Transverse colon (tissue), 4 donors: Measurements from ENCODE around the gene SLC22A1. TPM values are rescaled to one million over a fixed set of nuclear protein-coding genes. Genes with fewer than 3 reads are reported as not detected.

Experiments used
- DNase-seq: peaks from one replicate; pipeline ENCODE4 v3.0.0-alpha.2; 2019
- H3K27ac ChIP-seq, 4 donors: fragments of 200-600 bp; sonication (generic); 2 replicates each; pipeline ENCODE4 v1.5.1; 2016 to 2018; ENCODE audit warnings: inconsistent platforms in 4 of 4
- H3K27me3 ChIP-seq: fragments of 200-600 bp; sonication (generic); 2 replicates; pipeline ENCODE4 v1.5.1; 2017; ENCODE audit warnings: inconsistent platforms
- H3K36me3 ChIP-seq, 4 donors: fragments of 200-600 bp; sonication (generic); 2 replicates each; pipeline ENCODE4 v1.5.1; 2017 to 2019; ENCODE audit warnings: inconsistent platforms in 4 of 4
- H3K4me1 ChIP-seq, 4 donors: fragments of 200-600 bp; sonication (generic); 2 replicates each; pipeline ENCODE4 v1.5.1; 2017 to 2020; ENCODE audit warnings: inconsistent platforms in 4 of 4
- H3K4me3 ChIP-seq, 4 donors: fragments of 200-600 bp; sonication (generic); 1 replicate in 1 of 4; 2 replicates in 3 of 4; pipeline versions ENCODE4 v1.5.1 to v1.6.1; 2017 to 2019; ENCODE audit warnings: inconsistent platforms in 4 of 4
- H3K9me3 ChIP-seq, 2 donors: fragments of 200-600 bp; sonication (generic); 2 replicates each; pipeline ENCODE4 v1.5.1; 2017 to 2019; ENCODE audit warnings: inconsistent platforms in 2 of 2
- EP300 ChIP-seq: sonication (generic); formaldehyde crosslinking; IDR thresholded peaks from one replicate; pipeline ENCODE4 v1.6.1; 2017; ENCODE audit warnings: antibody characterized with exemption, low read depth
- POLR2A ChIP-seq: fragments of 450-650 bp; IDR thresholded peaks from one replicate; pipeline ENCODE4 v1.6.1; 2016; ENCODE audit warnings: antibody characterized with exemption, mild to moderate bottlenecking, moderate library complexity
- POLR2AphosphoS5 ChIP-seq, 3 donors: sonication (generic); formaldehyde crosslinking; IDR thresholded peaks; one replicate each; pipeline ENCODE4 v1.6.1; 2016; ENCODE audit warnings: antibody characterized with exemption in 3 of 3
- WGBS, 2 donors: methylation state at CpG; one replicate each; pipeline ENCODE4 v1.1.5; 2018; ENCODE audit warnings: low coverage in 1 of 2; 5-methylcytosine and 5-hydroxymethylcytosine counted together
- in situ Hi-C, 4 donors: fragments of 200-750 bp; cut with MboI; loops; one replicate each; pipeline versions ENCODE4 v1.15.0 to v1.15.1; 2017; ENCODE audit warnings: low sequenced_read_pairs in 3 of 4, low pct_ligation_motif_present in 1 of 4, low pct_unique_long_range_greater_than_20kb in 1 of 4
- intact Hi-C: fragments of 100-400 bp; cut with DNase I; formaldehyde crosslinking; loops from one replicate; pipeline ENCODE4 v1.15.1; 2023; ENCODE audit warnings: low total_unique reads
- total RNA-seq, 4 donors: library from RNA; depleted of rRNA; stranded (reverse); fragments of >200 nt; gene quantifications; one replicate each; pipeline ENCODE4 v1.1.0, GENCODE V29; 2016
- TF ChIP-seq, protein P1 (sequence below), 5 experiments: fragments of 200-600 bp in 3 of 5; fragments of 450-650 bp in 2 of 5; sonication (generic) in 3 of 5; IDR thresholded peaks; 1 replicate in 2 of 5; 2 replicates in 3 of 5; pipeline ENCODE4 v1.5.1; 2016 to 2017; ENCODE audit warnings: antibody characterized with exemption in 5 of 5, inconsistent platforms in 3 of 5, mild to moderate bottlenecking in 2 of 5, moderate library complexity in 1 of 5

SLC22A1 gene
- total RNA-seq, 4 donors from 2014 or later, result 0.40 to 1.7 (median 0.55) TPM; not detected in 1

DNA sequence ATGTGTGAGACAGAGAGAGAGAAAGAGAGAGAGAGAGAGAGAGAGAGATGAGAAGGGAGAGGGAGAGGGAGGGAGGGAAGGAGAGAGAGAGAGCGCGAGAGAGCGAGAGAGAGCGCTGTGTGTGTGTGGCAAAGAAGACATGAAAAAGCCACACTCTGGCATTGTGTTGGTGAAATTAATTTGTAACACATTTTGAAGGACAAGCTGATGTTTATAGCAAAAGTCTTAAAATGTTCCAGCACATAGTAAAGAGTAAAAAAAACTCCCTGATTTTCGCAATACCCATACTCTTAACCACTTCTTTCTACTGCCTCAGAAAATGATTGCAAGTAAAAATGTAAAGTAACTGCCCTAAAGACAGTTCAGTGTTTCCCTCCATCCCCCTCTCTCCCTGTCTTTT lies 56.7 kb downstream of the SLC22A1 start:
- WGBS, 2 donors, result 83 to 95% methylated on average over 5 of the region's 5 CpGs
- no peak for DNase-seq
- no peak for TF ChIP-seq POLR2A
- TF ChIP-seq, protein P1, sequence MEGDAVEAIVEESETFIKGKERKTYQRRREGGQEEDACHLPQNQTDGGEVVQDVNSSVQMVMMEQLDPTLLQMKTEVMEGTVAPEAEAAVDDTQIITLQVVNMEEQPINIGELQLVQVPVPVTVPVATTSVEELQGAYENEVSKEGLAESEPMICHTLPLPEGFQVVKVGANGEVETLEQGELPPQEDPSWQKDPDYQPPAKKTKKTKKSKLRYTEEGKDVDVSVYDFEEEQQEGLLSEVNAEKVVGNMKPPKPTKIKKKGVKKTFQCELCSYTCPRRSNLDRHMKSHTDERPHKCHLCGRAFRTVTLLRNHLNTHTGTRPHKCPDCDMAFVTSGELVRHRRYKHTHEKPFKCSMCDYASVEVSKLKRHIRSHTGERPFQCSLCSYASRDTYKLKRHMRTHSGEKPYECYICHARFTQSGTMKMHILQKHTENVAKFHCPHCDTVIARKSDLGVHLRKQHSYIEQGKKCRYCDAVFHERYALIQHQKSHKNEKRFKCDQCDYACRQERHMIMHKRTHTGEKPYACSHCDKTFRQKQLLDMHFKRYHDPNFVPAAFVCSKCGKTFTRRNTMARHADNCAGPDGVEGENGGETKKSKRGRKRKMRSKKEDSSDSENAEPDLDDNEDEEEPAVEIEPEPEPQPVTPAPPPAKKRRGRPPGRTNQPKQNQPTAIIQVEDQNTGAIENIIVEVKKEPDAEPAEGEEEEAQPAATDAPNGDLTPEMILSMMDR (IDR thresholded peaks at IDR 0.05), result no peak
- TF ChIP-seq EP300, result no peak
- no peak for TF ChIP-seq POLR2AphosphoS5 (IDR thresholded peaks at IDR 0.05)
- no peaks in the 10 kb centered on the region for H3K4me1 ChIP-seq
- H3K27ac ChIP-seq, result no peak overlapping the region
- H3K36me3 ChIP-seq, result no peaks in the 10 kb centered on the region
- no peaks in the 10 kb centered on the region for H3K9me3 ChIP-seq
- in situ Hi-C loops, result no loop called here
- no peak overlapping the region for H3K4me3 ChIP-seq
- intact Hi-C loops, result no loop called here
- no peaks in the 10 kb centered on the region for H3K27me3 ChIP-seq

DNA sequence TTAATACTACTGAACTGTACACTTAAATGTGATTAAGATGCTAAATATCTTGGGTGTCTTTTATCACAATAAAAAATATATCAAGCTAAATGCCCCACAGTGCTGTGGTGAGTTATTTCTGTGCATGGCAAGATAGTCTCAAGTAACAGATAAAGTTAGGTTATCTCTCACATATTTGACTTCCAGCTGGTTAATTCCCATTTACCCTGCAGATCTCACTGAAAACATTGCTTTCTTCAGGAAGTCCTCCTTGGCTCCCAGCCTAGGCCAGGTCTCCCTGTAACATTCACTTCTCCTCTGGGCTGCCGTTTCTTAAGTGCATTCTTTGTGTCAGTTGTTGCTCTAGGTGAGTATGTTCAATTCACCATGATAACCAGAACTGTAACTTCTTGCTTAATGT lies 59.1 kb downstream of the SLC22A1 start:
- in situ Hi-C loops (no loop called here), intact Hi-C loops (no loop called here)
- DNase-seq, result no peak
- Histone ChIP-seq H3K27ac (no peak overlapping the region), H3K4me1 (no peaks in the 10 kb centered on the region), H3K9me3 (no peaks in the 10 kb centered on the region), H3K27me3 (no peaks in the 10 kb centered on the region), H3K36me3 (no peaks in the 10 kb centered on the region), H3K4me3 (no peak overlapping the region)
- TF ChIP-seq POLR2AphosphoS5 (IDR thresholded peaks at IDR 0.05) (no peak), POLR2A (no peak), EP300 (no peak)
- TF ChIP-seq, protein P1 (IDR thresholded peaks at IDR 0.05), result no peak
- 62 to 81% methylated on average over 1 of the region's 1 CpG for WGBS, 2 donors

DNA sequence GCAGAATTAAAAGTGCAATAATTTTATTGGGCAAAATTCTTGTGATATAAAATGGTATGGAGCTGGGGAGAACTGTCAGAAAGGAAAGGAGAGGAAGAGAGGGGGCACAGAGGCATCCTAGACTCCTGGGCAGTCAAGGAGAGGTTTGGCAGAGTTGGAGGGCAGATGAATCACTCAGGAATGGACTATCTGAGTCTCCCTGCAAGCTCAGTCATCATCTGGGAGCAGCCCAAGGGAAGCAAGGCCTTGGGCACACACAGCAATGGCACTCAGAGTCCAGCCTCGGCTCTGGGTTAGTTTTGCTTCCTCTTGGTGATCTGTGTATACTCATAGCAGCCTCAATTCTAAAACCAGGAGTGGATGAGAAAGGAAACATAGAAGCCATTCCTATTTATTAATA lies 67.2 kb downstream of the SLC22A1 start:
- intact Hi-C loops (no loop called here), in situ Hi-C loops (no loop called here)
- Histone ChIP-seq H3K9me3 (peaks cover 11 to 18% of the 10 kb centered on the region in 2 donors), H3K36me3 (no peaks in the 10 kb centered on the region), H3K4me3 (no peak overlapping the region), H3K27ac (no peak overlapping the region), H3K27me3 (no peaks in the 10 kb centered on the region), H3K4me1 (no peaks in the 10 kb centered on the region)
- DNase-seq, result no peak
- TF ChIP-seq EP300 (no peak), POLR2AphosphoS5 (IDR thresholded peaks at IDR 0.05) (no peak), POLR2A (no peak)
- TF ChIP-seq, protein P1 (IDR thresholded peaks at IDR 0.05), result no peak
- 43 to 95% methylated on average over 1 of the region's 1 CpG for WGBS, 2 donors

DNA sequence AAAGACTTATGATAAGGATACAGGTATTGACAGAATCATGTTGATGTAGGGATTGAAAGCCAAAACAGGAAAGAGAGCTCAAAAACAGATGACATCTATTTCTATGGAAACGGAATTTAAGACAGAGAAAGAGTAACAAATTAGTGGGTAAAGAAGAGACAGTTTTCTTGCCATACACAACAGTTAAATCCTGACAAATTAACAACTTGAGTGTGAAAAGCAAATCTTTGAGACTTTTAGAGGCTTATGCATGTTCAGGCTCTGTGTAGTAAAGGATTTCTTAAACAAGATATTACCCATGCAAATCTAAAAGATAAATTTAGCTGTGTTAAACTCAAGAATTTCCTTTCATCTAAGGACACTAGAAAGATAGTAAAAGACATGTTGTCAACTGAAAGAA lies 68.5 kb downstream of the SLC22A1 start:
- TF ChIP-seq POLR2A (no peak), POLR2AphosphoS5 (IDR thresholded peaks at IDR 0.05) (no peak), EP300 (no peak)

DNA sequence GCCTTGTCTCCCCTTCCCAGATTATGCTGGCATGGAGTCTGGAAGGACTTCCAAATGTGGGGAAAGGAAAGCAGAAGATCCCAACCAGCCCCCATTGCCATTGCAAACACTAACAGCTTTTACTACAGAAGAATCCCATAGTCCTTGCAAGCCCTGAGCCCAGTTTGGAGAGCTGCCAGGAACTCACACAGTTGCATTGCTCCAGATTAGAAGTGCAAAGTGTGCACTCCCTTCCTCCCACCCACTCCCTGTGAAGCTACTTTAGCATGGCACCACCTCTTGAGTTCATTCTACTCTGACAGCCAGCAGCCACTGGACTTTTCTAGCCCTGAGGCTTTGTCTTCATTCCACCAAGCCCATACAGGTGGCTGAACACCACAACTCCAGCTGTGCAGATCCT lies 69.4 kb downstream of the SLC22A1 start:
- Histone ChIP-seq H3K4me3 (no peak overlapping the region), H3K9me3 (peaks cover 26 to 35% of the 10 kb centered on the region in 2 donors), H3K27ac (no peak overlapping the region), H3K27me3 (no peaks in the 10 kb centered on the region), H3K36me3 (no peaks in the 10 kb centered on the region), H3K4me1 (no peaks in the 10 kb centered on the region)
- intact Hi-C loops (no loop called here), in situ Hi-C loops (no loop called here)
- no peak for DNase-seq
- TF ChIP-seq EP300 (no peak), POLR2AphosphoS5 (IDR thresholded peaks at IDR 0.05) (no peak), POLR2A (no peak)
- TF ChIP-seq, protein P1 (IDR thresholded peaks at IDR 0.05), result no peak

More for the DNA sequence above, 68.5 kb downstream of the SLC22A1 start:
- intact Hi-C loops (no loop called here), in situ Hi-C loops (no loop called here)
- no peaks in the 10 kb centered on the region for H3K27me3 ChIP-seq
- no peak overlapping the region for H3K4me3 ChIP-seq
- H3K4me1 ChIP-seq, result no peaks in the 10 kb centered on the region
- WGBS, 2 donors, result 55 to 79% methylated on average over 1 of the region's 1 CpG
- peaks cover 24 to 31% of the 10 kb centered on the region in 2 donors for H3K9me3 ChIP-seq
- no peaks in the 10 kb centered on the region for H3K36me3 ChIP-seq
- no peak overlapping the region for H3K27ac ChIP-seq
- no peak for DNase-seq
